ENCODE results near the gene ST6GALNAC5.

DNA sequence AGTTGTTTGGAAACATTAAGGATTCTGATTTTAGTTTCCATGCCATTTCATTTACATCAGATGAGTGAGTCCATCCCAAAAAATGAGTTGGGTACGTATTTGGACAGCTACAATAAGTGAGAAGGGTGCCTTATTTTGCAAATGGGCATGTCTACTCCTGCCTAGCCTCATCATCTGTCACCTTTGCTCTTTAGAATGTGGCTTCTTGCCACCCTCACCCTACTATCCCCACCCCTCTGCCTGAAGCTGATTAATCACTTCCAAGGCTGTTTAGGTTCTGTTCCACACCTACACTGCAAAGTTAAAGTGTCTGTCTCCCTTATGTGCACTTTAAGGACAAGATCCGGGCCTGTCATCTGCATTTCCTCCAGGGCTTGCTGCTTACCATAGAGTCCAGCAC is 61.2 kb downstream of the ST6GALNAC5 start:
- no peak for TF ChIP-seq POLR2A (IDR thresholded peaks at IDR 0.05; ENCODE audit: extremely low read depth, insufficient read length)
- TF ChIP-seq, protein P1, sequence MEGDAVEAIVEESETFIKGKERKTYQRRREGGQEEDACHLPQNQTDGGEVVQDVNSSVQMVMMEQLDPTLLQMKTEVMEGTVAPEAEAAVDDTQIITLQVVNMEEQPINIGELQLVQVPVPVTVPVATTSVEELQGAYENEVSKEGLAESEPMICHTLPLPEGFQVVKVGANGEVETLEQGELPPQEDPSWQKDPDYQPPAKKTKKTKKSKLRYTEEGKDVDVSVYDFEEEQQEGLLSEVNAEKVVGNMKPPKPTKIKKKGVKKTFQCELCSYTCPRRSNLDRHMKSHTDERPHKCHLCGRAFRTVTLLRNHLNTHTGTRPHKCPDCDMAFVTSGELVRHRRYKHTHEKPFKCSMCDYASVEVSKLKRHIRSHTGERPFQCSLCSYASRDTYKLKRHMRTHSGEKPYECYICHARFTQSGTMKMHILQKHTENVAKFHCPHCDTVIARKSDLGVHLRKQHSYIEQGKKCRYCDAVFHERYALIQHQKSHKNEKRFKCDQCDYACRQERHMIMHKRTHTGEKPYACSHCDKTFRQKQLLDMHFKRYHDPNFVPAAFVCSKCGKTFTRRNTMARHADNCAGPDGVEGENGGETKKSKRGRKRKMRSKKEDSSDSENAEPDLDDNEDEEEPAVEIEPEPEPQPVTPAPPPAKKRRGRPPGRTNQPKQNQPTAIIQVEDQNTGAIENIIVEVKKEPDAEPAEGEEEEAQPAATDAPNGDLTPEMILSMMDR (IDR thresholded peaks at IDR 0.05; ENCODE audit: low read depth, low read length) = no peak
- TF ChIP-seq, protein P2, sequence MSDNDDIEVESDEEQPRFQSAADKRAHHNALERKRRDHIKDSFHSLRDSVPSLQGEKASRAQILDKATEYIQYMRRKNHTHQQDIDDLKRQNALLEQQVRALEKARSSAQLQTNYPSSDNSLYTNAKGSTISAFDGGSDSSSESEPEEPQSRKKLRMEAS (IDR thresholded peaks at IDR 0.05; ENCODE audit: low read depth, low read length) = no peak
